Esophagus muscularis mucosa (tissue), 4 donors: ENCODE measurements around the gene NR1I3. TPM values are rescaled to one million over a fixed set of nuclear protein-coding genes. Genes with fewer than 3 reads are reported as not detected.
A peak's percentile ranks its signal among the peaks of the same experiment; 100 is the strongest.
"Not testable (repeated sequence)": the region's sequence is repeated elsewhere in the genome, so short reads cannot be mapped to it uniquely, and the experiment has no call there.

Experiments
- DNase-seq: peaks from one replicate; pipeline ENCODE4 v3.0.0-alpha.2; 2017; ENCODE audit errors: extremely low spot score
- H3K27ac ChIP-seq, 4 donors: fragments of 200-600 bp; sonication (generic); replicated peaks in 1 of 4; 1 replicate in 3 of 4; 2 replicates in 1 of 4; pipeline ENCODE4 v1.5.1; 2016 to 2019; ENCODE audit warnings: mild to moderate bottlenecking in 1 of 4
- H3K27me3 ChIP-seq, 4 donors: fragments of 200-600 bp; sonication (generic); one replicate each; pipeline versions ENCODE4 v1.5.1 to v1.6.0; 2016 to 2019
- H3K36me3 ChIP-seq, 4 donors: fragments of 200-600 bp; sonication (generic); one replicate each; pipeline ENCODE4 v1.5.1; 2016 to 2019
- H3K4me1 ChIP-seq, 4 donors: fragments of 200-600 bp; sonication (generic); one replicate each; pipeline ENCODE4 v1.5.1; 2016 to 2019
- H3K4me3 ChIP-seq, 4 donors: fragments of 200-600 bp; sonication (generic); 1 replicate in 2 of 4; 2 replicates in 2 of 4; pipeline ENCODE4 v1.5.1; 2016 to 2019; ENCODE audit warnings: mild to moderate bottlenecking in 4 of 4, moderate library complexity in 1 of 4
- H3K9me3 ChIP-seq, 4 donors: fragments of 200-600 bp; sonication (generic); 1 replicate in 3 of 4; 2 replicates in 1 of 4; pipeline ENCODE4 v1.5.1; 2016 to 2019
- EP300 ChIP-seq: sonication (generic); formaldehyde crosslinking; IDR thresholded peaks from one replicate; pipeline ENCODE4 v1.6.1; 2017; ENCODE audit warnings: antibody characterized with exemption
- POLR2A ChIP-seq: fragments of 450-650 bp; IDR thresholded peaks from one replicate; pipeline ENCODE4 v1.6.1; 2017; ENCODE audit warnings: antibody characterized with exemption, moderate library complexity, mild to moderate bottlenecking, low read depth
- POLR2AphosphoS5 ChIP-seq, 2 donors: sonication (generic); formaldehyde crosslinking; IDR thresholded peaks; one replicate each; pipeline ENCODE4 v1.6.1; 2017; ENCODE audit warnings: antibody characterized with exemption in 2 of 2
- WGBS: methylation state at CpG from one replicate; pipeline ENCODE4 v1.1.5; 2018; 5-methylcytosine and 5-hydroxymethylcytosine counted together
- intact Hi-C: fragments of 100-400 bp; cut with DNase I; formaldehyde crosslinking; loops from one replicate; pipeline ENCODE4 v1.15.1; 2023
- total RNA-seq, 4 donors: library from RNA; depleted of rRNA; stranded (reverse); fragments of >200 nt; gene quantifications; one replicate each; pipeline versions ENCODE4 v1.1.0 to v1.2.1, GENCODE V29; 2016
- TF ChIP-seq, protein P1 (sequence below), 3 experiments: fragments of 200-600 bp in 2 of 3; fragments of 450-650 bp in 1 of 3; sonication (generic) in 2 of 3; IDR thresholded peaks; one replicate each; pipeline ENCODE4 v1.5.1; 2017 to 2019; ENCODE audit warnings: antibody characterized with exemption in 3 of 3, mild to moderate bottlenecking in 2 of 3, moderate library complexity in 1 of 3

NR1I3 gene
- total RNA-seq, 4 donors from 2014 or later: not detected

DNA sequence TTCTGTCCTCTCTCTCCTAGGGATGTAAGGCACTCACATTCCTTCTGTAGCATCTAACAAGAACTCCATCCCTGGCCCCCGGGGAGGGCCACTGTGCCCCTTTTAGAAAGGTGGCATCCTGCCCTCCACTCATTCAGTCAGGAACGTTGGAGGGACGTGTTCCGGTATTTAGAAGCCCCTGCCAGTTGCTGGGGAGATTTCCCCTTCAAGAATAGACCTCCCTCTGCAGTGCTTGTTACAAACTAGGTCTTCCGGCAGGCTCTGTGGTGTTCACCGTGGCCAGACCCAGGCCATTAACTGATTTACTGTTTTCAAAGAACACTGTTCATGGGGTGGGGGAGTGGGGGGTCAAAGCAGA, 21.3 kb upstream of the NR1I3 start:
- peak overlapping the region in 1 of 4 donors; percentile 69 for H3K27ac ChIP-seq
- DNase-seq: no peak
- intact Hi-C loops: no loop called here
- WGBS: 21% methylated on average over 5 of the region's 6 CpGs
- no peaks in the 10 kb centered on the region for H3K36me3 ChIP-seq
- H3K27me3 ChIP-seq: peaks cover 0 to 41% (median 10%) of the 10 kb centered on the region in 4 donors
- peaks cover 4 to 39% (median 29%) of the 10 kb centered on the region in 4 donors for H3K4me1 ChIP-seq
- peaks cover 0 to 15% (median 11%) of the 10 kb centered on the region in 4 donors for H3K9me3 ChIP-seq
- TF ChIP-seq, protein P1, sequence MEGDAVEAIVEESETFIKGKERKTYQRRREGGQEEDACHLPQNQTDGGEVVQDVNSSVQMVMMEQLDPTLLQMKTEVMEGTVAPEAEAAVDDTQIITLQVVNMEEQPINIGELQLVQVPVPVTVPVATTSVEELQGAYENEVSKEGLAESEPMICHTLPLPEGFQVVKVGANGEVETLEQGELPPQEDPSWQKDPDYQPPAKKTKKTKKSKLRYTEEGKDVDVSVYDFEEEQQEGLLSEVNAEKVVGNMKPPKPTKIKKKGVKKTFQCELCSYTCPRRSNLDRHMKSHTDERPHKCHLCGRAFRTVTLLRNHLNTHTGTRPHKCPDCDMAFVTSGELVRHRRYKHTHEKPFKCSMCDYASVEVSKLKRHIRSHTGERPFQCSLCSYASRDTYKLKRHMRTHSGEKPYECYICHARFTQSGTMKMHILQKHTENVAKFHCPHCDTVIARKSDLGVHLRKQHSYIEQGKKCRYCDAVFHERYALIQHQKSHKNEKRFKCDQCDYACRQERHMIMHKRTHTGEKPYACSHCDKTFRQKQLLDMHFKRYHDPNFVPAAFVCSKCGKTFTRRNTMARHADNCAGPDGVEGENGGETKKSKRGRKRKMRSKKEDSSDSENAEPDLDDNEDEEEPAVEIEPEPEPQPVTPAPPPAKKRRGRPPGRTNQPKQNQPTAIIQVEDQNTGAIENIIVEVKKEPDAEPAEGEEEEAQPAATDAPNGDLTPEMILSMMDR (IDR thresholded peaks at IDR 0.05): no peak
- TF ChIP-seq POLR2A: no peak
- no peak for TF ChIP-seq EP300
- TF ChIP-seq POLR2AphosphoS5 (IDR thresholded peaks at IDR 0.05): no peak
- H3K4me3 ChIP-seq: peak overlapping the region; percentile 48 to 75 (median 60)

DNA sequence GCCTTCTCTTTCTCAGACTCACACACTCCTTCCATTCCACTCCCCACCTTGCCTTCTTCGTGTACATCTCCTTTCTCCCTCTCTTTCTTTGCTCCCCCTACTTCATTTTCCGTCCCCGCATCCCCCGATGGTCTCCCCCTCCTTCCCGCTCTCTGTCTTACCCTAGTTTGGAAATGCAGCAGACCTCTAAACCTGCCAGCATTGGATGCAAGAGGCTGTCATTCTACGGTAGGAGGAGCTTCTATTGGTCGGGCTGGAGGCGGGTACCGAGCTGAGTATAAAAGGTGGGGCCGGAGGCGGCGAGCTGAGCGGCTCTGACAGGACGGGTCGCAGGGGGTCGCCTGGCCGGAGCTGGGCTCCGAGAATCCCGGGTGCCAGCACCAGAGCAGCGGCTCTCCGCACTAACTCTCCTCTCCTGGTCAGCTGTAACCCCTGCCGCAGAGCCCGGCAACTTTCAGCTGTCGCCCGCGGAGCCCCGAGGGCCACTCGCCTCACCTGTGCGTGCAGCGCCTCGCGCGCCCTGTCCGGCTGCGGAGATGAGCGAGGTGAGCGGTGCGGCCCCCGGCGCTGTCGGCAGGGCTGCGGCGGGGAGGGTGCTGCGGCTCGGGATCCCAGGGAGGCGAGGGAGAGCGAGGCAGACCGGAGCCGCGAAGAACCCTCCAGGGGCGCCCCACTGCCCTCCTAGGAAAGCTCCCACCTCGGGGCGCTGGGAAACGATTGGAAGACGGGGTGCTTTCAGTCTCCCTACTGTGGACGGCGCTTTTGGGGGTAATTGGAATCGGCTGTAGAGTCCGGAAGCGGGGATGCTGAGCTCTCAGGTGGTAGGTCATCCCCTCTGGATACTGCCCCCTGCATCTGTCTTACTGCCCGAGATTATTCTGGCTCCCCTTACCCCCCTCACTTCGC, 20.7 kb upstream of the NR1I3 start, which contains the start of gene PCP4L1:
Gene PCP4L1 (plus strand): TSS at position 307 of the 906 bp plus-strand sequence. CDS start 230 bp downstream, at position 537.
- 3% methylated on average over 45 of the region's 62 CpGs for WGBS
- peaks cover 4 to 39% (median 29%) of the 10 kb centered on the region in 4 donors for H3K4me1 ChIP-seq
- H3K36me3 ChIP-seq: no peaks in the 10 kb centered on the region
- H3K4me3 ChIP-seq: peak within 1 kb of the TSS; percentile 48 to 75 (median 60)
- peak within 1 kb of the TSS; percentile 39 to 70 (median 66) for H3K27ac ChIP-seq
- H3K9me3 ChIP-seq: peaks cover 0 to 15% (median 11%) of the 10 kb centered on the region in 4 donors
- H3K27me3 ChIP-seq: peaks cover 0 to 41% (median 10%) of the 10 kb centered on the region in 4 donors
- DNase-seq: no peak
- intact Hi-C loops: no loop called here
- TF ChIP-seq, protein P1 (IDR thresholded peaks at IDR 0.05): no peak
- TF ChIP-seq POLR2AphosphoS5 (IDR thresholded peaks at IDR 0.05) (peak; percentile 30 to 71), EP300 (no peak)

DNA sequence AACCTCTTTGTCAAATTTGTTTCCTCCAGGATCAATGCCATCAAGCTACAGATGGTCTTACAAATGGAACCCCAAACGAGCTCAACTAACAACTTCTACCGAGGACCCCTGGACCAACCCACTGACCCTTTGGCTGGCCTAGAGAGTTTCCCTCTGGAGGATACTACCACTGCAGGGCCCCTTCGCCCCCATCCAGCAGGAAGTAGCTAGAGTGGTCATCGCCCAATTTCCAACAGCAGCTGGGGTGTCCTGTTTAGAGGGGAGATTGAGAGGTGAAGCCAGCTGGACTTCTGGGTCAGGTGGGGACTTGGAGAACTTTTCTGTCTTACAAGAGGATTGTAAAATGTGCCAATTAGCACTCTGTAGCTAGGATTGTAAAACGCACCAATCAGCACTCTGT, 19.1 kb upstream of the NR1I3 start:
- intact Hi-C loops, H3K36me3 ChIP-seq, H3K27ac ChIP-seq, H3K4me3 ChIP-seq, DNase-seq: not testable (repeated sequence)
- WGBS: 87% methylated on average over 3 of the region's 5 CpGs
- H3K4me1 ChIP-seq: peaks cover 4 to 39% (median 29%) of the 10 kb centered on the region in 4 donors
- H3K27me3 ChIP-seq: peaks cover 0 to 41% (median 10%) of the 10 kb centered on the region in 4 donors
- H3K9me3 ChIP-seq: peaks cover 0 to 15% (median 11%) of the 10 kb centered on the region in 4 donors

DNA sequence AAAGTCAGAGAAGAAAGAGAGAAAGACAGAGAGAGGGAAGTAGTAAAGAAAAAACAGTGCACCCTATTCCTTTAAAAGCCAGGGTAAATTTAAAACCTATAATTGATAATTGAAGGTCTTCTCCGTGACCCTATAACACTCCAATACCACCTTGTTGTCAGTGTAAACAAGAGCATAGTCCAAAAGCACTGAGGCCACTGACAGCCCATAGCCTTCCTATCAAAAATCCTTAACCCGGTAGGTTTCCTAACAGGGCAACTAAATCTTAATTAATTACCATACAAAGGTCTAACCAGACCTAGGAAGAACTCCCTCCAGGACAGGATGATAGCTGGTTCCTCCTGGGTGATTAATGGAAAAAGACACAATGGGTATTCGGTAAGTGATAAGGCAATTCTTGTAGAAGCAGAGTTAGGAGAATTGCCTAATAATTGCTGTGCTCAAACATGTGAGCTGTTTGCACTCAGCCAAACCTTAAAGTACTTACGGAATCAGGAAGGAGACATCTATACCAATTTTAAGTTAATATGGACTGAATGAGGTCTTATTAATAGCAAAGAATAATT, 18.0 kb upstream of the NR1I3 start:
- H3K36me3 ChIP-seq, DNase-seq, intact Hi-C loops, H3K27ac ChIP-seq, H3K4me3 ChIP-seq: not testable (repeated sequence)
- H3K4me1 ChIP-seq: peaks cover 4 to 29% (median 19%) of the 10 kb centered on the region in 4 donors
- peaks cover 0 to 39% (median 10%) of the 10 kb centered on the region in 4 donors for H3K27me3 ChIP-seq
- H3K9me3 ChIP-seq: peaks cover 0 to 15% (median 11%) of the 10 kb centered on the region in 4 donors
- 88% methylated on average over 4 of the region's 4 CpGs for WGBS

DNA sequence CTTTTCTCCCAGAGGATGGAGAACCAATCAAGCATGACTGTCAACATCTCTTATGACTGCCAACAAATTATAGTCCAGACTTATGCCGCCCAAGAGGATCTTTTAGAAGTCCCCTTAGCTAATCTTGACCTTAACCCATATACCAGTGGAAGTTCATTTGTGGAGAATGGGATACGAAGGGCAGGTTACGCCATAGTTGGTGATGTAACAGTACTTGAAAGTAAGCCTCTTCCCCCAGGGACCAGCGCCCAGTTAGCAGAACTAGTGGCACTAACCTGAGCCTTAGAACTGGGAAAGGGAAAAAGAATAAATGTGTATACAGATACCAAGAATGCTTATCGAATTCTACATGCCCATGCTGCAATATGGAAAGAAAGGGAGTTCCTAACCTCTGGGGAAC, 17.3 kb upstream of the NR1I3 start:
- intact Hi-C loops, DNase-seq: not testable (repeated sequence)
- WGBS: 78% methylated on average over 5 of the region's 5 CpGs

DNA sequence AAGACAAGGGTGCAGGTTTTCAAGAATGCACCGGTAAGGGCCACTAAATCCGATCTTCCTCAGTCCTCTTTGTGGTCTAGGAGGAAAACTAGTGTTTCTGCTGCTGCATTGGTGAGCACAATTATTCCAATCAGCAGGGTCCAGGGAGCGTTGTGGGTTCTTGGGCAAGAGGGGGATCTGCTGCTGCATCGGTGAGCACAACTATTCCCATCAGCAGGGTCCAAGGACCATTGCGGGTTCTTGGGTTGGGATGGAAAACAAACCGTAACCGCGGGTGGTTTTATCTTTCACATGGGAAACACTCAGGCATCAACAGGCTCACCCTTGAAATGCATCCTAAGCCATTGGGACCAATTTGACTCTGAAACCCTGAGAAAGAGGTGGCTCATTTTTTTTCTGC, 13.6 kb upstream of the NR1I3 start:
- H3K36me3 ChIP-seq: no peaks in the 10 kb centered on the region
- H3K4me1 ChIP-seq: no peaks in the 10 kb centered on the region
- intact Hi-C loops: no loop called here
- H3K9me3 ChIP-seq: peaks cover 0 to 3% (median under 1%) of the 10 kb centered on the region in 4 donors
- no peak overlapping the region for H3K4me3 ChIP-seq
- WGBS: 87% methylated on average over 8 of the region's 8 CpGs
- TF ChIP-seq POLR2AphosphoS5 (IDR thresholded peaks at IDR 0.05) (no peak), EP300 (no peak), POLR2A (no peak)
- TF ChIP-seq, protein P1 (IDR thresholded peaks at IDR 0.05): no peak
- no peak for DNase-seq
- no peak overlapping the region for H3K27ac ChIP-seq
- H3K27me3 ChIP-seq: no peaks in the 10 kb centered on the region

More for the DNA sequence above, 17.3 kb upstream of the NR1I3 start:
- H3K27ac ChIP-seq, H3K36me3 ChIP-seq, H3K4me3 ChIP-seq: not testable (repeated sequence)
- peaks cover 0 to 32% (median 10%) of the 10 kb centered on the region in 4 donors for H3K27me3 ChIP-seq
- H3K4me1 ChIP-seq: peaks cover 4 to 22% (median 14%) of the 10 kb centered on the region in 4 donors
- H3K9me3 ChIP-seq: peaks cover 0 to 15% (median 11%) of the 10 kb centered on the region in 4 donors
